Measurements from ENCODE around the gene TNS4. TPM values are rescaled to one million over a fixed set of nuclear protein-coding genes. Genes with fewer than 3 reads are reported as not detected.

Gene TNS4
- total and polyA plus RNA-seq, 9 of the 15 experiments (the other 6 are each of a cell fraction or from before 2014, with no cell fraction given) = 0.04 to 0.73 (median 0.24) TPM; not detected in 1

- TF ChIP-seq NFIC (IDR thresholded peaks at IDR 0.05) = no peak
- no peak for TF ChIP-seq U2AF1 (optimal IDR thresholded peaks at IDR 0.05; ENCODE audit: low read depth, low read length)
- 0 out of 2 replicates have a peak, but pooled peaks have one; percentile 14 for TF ChIP-seq CC2D1A (IDR thresholded peaks at IDR 0.05)
- peak; percentile 71 to 86 (median 75) for TF ChIP-seq CTCF (IDR thresholded peaks at IDR 0.05 in 2 of 3, conservative IDR thresholded peaks at IDR 0.05 in 1 of 3; ENCODE audit: insufficient read depth in 2 of 3, low read depth in 1 of 3, low read length in 3 of 3)
- TF ChIP-seq, protein P1, sequence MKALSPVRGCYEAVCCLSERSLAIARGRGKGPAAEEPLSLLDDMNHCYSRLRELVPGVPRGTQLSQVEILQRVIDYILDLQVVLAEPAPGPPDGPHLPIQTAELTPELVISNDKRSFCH (CRISPR knock-in tag; IDR thresholded peaks at IDR 0.05) = no peak
- TF ChIP-seq, protein P1 (tag; IDR thresholded peaks at IDR 0.05) = no peak
- TF ChIP-seq SIN3A (IDR thresholded peaks at IDR 0.05; ENCODE audit: borderline replicate concordance in 2 of 2, control insufficient read depth in 1 of 2, low read depth in 2 of 2, low read length in 2 of 2) = no peak
- TF ChIP-seq KLF16 (IDR thresholded peaks at IDR 0.05) = 0 out of 2 replicates have a peak, but pooled peaks have one; percentile 17
- TF ChIP-seq, protein P2, sequence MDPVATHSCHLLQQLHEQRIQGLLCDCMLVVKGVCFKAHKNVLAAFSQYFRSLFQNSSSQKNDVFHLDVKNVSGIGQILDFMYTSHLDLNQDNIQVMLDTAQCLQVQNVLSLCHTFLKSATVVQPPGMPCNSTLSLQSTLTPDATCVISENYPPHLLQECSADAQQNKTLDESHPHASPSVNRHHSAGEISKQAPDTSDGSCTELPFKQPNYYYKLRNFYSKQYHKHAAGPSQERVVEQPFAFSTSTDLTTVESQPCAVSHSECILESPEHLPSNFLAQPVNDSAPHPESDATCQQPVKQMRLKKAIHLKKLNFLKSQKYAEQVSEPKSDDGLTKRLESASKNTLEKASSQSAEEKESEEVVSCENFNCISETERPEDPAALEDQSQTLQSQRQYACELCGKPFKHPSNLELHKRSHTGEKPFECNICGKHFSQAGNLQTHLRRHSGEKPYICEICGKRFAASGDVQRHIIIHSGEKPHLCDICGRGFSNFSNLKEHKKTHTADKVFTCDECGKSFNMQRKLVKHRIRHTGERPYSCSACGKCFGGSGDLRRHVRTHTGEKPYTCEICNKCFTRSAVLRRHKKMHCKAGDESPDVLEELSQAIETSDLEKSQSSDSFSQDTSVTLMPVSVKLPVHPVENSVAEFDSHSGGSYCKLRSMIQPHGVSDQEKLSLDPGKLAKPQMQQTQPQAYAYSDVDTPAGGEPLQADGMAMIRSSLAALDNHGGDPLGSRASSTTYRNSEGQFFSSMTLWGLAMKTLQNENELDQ (CRISPR knock-in tag; IDR thresholded peaks at IDR 0.05; ENCODE audit: borderline replicate concordance) = no peak
- TF ChIP-seq GTF2E2 (tag; IDR thresholded peaks at IDR 0.05) = no peak
- TF ChIP-seq ERF (CRISPR knock-in tag; IDR thresholded peaks at IDR 0.05) = no peak
- TF ChIP-seq STAG1 (CRISPR knock-in tag; IDR thresholded peaks at IDR 0.05; ENCODE audit: borderline replicate concordance) = no peak
- TF ChIP-seq, protein P3, sequence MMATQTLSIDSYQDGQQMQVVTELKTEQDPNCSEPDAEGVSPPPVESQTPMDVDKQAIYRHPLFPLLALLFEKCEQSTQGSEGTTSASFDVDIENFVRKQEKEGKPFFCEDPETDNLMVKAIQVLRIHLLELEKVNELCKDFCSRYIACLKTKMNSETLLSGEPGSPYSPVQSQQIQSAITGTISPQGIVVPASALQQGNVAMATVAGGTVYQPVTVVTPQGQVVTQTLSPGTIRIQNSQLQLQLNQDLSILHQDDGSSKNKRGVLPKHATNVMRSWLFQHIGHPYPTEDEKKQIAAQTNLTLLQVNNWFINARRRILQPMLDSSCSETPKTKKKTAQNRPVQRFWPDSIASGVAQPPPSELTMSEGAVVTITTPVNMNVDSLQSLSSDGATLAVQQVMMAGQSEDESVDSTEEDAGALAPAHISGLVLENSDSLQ (IDR thresholded peaks at IDR 0.05) = peak; percentile 59; the same call in 1 of the 2 replicates
- TF ChIP-seq ZNF347 (CRISPR knock-in tag; IDR thresholded peaks at IDR 0.05; ENCODE audit: low read depth) = no peak
- no peak for TF ChIP-seq KDM1A (IDR thresholded peaks at IDR 0.05)
- TF ChIP-seq HDAC1 (IDR thresholded peaks at IDR 0.05) = no peak
- TF ChIP-seq POU5F1 (IDR thresholded peaks at IDR 0.05; ENCODE audit: borderline replicate concordance, low read depth, low read length, partially characterized antibody) = no peak
- TF ChIP-seq NCOA1 (IDR thresholded peaks at IDR 0.05; ENCODE audit: low read depth) = no peak
- no peak for TF ChIP-seq FOXA3 (CRISPR knock-in tag; conservative IDR thresholded peaks at IDR 0.05 in 1 of 2, IDR thresholded peaks at IDR 0.05 in 1 of 2)
- no peak for TF ChIP-seq STAT5B (CRISPR knock-in tag; IDR thresholded peaks at IDR 0.05)
- no peak for TF ChIP-seq PCBP1 (IDR thresholded peaks at IDR 0.05; ENCODE audit: low read depth, low read length, poor library complexity, severe bottlenecking)
- TF ChIP-seq ZNF12 (CRISPR knock-in tag; IDR thresholded peaks at IDR 0.05) = no peak
Observed at GRCh38 chr17:40433551-40434415, 67.6 kb downstream of the TNS4 start (continued).

All from K562 (cell line).